Left lobe of liver (tissue), 2 donors: ENCODE measurements around the gene SMAD5. TPM values are rescaled to one million over a fixed set of nuclear protein-coding genes. Genes with fewer than 3 reads are reported as not detected.
A peak's percentile ranks its signal among the peaks of the same experiment; 100 is the strongest.

Experiments
- ATAC-seq: fragments of 200-7000 bp; cut with Tn5 transposase; one replicate; pipeline ENCODE4 v1.9.1; 2020; ENCODE audit warnings: mild to moderate bottlenecking, moderate library complexity
- DNase-seq: peaks from one replicate; pipeline ENCODE4 v3.0.0-alpha.2; 2020; ENCODE audit warnings: low spot score
- total RNA-seq: library from RNA; stranded (reverse); gene quantifications from one replicate; pipeline ENCODE4 v1.2.1, GENCODE V29; 2021
- donor health status: DM: no; HTN: no; CAD: no; lungs with moderate emphysema.
- donor health status: DM: no; HTN: yes; CAD: no.

SMAD5 gene
- total RNA-seq, result 22.8 TPM

- peak; percentile 95 for ATAC-seq
- peak; percentile 97 for DNase-seq
These were observed at the start of gene SMAD5 for GRCh38 chr5:136132557-136133221. Gene SMAD5, plus strand, starts transcription at chr5:136132845. Its CDS starts 20,916 bp downstream, at chr5:136153761.

DNA sequence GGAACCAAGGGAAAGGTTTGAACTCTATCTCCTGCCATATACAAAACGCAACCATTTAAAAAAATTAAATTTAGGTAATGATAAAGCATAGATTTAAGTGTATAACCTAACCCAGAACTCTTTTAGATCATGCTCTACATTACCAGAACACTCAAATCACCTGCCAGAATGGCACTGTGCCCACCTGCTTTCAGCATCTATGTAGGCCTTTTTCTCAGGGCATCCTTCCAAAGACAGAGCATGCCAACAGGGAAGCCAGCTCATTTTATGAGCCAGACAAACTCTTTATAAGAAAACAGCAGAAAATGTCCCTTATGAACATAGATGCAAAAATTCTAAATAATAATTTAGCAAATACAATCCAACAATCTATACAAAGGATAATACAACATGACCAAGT, 47.9 kb upstream of the SMAD5 start:
- ATAC-seq (peak; percentile 21), DNase-seq (peak; percentile 89)

DNA sequence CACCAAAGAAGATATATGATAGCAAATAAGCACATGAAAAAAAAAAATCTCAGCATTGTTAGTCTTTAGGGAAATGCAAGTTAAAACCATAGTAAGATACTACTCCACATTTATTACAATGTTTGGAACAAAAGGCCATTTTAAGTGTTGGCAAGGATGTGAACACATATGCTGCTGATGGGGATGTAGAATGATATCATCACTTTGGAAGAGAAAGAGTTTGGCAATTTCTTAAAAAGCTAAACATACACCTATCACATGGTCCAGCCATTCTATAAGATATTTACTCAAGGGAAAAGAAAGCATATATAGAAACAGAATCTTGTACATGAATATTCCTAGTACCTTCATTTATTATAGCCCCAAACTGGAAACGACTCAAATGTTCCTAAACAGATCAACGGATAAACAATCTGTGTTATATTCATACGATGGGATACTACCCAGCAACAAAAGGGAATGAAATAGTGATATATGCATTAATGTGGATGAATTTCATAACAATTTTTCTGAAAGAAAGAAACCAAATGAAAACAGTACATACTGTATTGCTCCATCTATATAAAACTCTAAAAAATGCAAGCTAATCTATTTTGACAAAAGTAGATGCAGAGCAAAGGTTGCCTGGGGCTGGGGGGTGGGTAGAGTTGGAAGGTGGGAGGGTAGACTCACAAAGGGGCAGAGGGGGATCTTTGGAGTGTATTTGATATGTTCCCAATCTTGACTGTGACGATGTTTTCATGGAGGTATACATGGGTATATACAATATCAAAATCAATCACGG, 45.7 kb upstream of the SMAD5 start:
- ATAC-seq, result no peak
- DNase-seq, result no peak

DNA sequence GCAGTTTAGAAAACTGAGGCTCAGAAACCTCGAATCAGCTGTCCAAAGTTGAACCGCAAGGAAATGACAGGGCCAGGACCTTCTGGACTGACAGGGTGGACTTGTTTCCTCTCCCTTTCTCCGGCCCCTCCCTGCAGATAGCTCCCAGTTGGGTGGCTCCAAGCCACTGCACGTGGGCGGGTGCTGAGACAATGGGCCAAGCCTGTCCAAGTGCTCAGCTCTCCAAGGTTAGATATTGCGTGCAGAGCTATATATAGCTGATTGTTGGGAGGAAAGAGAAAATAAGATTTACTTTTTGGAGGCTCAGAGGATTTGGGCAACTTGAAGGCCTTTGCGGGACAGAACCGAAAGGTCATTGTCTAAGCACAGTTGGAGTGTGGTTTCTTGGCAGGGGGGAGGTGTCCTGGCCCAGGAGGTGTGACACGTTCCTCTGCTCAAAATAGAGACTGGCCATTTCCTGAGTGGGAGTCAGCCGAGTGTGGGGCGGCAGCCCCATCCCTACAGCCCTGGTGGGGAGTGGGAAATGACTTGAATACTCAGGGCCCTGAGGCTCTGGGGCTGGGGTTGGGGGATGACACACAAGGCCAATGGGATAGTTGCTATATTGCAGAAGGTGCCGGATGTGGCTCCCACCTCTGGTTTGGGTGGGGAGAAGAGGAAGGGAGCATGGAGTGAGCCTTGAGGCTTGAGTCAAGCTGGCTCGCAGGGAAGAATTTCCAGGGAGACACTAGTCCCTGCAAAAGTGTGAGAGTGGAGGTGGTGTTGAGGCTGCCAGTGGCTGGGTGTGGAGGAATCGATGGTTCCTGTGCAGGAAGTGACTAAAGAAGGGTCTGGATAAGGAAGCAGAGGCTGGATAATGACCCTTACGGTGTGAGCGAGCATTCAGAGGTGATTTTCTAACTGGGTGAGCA, 44.4 kb upstream of the SMAD5 start:
- ATAC-seq (peak; percentile 67), DNase-seq (no peak)

GRCh38 chr5:136089791-136090190, 42.9 kb upstream of the SMAD5 start:
- ATAC-seq, result no peak
- DNase-seq, result peak; percentile 39

- peak; percentile 16 for DNase-seq
- ATAC-seq, result no peak
These were observed 42.3 kb upstream of the SMAD5 start for GRCh38 chr5:136090319-136090718.

GRCh38 chr5:136094189-136094912, 38.3 kb upstream of the SMAD5 start:
- peak; percentile 83 for DNase-seq
- ATAC-seq, result peak; percentile 87

GRCh38 chr5:136094913-136095641, 37.6 kb upstream of the SMAD5 start:
- DNase-seq, result no peak
- ATAC-seq, result peak; percentile 52

GRCh38 chr5:136098176-136098575, 34.5 kb upstream of the SMAD5 start:
- no peak for ATAC-seq
- no peak for DNase-seq

DNA sequence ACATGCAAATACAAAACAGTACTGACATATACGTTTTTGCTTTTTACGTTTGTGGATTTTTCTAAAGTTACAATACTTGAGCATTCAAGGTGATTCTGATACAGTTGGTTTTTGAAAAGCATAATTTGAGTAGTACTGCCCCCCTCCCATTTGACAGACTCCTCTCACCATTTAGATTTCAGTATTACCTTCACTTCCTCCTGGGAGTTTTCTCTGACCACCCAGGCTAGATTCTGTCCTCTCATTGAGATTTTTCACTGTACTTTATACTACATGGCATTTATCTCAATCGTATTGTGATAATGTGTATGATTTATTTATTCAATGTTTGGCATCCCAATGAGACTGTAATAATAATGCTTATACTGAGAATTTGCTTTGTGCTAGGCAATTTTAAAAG, 32.8 kb upstream of the SMAD5 start:
- DNase-seq, result no peak
- no peak for ATAC-seq

- no peak for DNase-seq
- no peak for ATAC-seq
These were observed 30.8 kb upstream of the SMAD5 start for GRCh38 chr5:136101884-136102283.

- no peak for ATAC-seq
- no peak for DNase-seq
These were observed 29.5 kb upstream of the SMAD5 start for GRCh38 chr5:136103118-136103517.

DNA sequence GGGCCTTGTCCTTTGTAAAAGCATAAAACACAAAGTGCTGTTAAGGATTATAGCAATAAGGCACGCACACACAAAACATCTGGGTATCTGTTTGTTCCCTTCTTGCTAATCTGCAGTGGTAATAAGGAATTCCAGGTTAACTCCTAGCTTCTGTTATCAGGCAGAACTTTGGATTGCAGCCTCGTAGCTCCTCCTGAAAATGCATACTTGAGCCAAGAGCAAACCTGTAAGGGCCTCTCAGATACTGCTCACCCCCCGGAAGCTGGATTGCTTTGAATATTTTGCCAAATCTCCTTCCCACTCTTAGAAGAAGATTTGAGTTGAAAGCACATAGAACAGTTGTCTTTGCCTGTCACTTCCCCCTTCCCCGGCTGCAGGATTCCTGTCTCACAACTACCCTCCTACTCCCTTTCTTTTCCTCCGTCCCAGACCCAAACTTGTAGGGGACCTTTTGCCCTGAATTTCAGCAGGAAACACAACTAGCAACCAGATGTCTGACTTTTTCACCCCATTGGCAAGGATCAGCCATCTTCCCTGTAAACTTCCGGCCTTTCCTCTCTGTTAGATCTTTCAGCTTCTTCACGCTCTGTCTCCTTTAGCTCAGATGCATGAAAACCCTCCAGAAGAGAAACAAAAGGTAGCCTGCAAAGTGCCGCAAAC, 28.2 kb upstream of the SMAD5 start:
- DNase-seq, result no peak
- peak; percentile 41 for ATAC-seq

- no peak for ATAC-seq
- no peak for DNase-seq
These were observed 26.2 kb upstream of the SMAD5 start for GRCh38 chr5:136106351-136107031.

DNA sequence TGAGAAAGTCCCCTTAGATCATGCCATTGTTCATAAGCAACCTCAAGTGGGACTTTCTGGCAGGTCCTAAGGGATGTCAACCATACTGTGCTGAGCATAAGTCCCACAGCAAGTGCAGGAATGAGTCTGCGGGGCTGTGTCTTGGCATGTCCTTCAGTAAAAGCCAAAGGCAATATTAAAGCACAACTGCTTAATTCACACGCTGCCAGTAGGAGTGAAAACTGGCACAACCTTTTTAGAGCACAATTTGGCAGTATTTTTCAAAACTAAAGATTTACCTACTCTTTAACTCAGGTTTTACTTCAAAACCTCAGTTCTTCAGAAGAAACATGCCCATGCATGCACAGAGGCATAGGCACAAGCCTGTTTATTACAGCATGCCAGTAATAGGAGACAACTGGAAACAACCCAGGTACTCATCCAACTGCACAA, 24.4 kb upstream of the SMAD5 start:
- ATAC-seq, result no peak
- DNase-seq, result no peak

DNA sequence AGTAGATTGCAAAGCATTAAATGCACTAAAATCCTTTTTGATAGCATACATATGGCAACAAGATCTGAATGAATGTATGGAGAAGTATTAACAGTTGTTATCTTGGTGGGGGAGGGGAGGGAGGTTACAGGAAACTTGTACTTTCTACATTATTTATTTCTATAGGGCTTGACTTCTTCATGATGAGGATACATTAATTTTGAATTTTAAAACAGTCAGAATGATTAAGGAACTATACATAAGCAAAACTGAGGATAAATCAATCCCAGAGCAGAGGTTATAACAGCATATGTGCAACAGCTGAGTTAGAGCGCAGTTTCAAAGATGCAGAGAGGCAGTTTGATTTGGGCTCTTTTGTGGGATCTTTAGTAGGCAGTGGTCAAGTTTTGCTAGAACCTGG, 23.9 kb upstream of the SMAD5 start:
- no peak for DNase-seq
- ATAC-seq, result no peak

- ATAC-seq, result no peak
- DNase-seq, result no peak
These were observed 23.1 kb upstream of the SMAD5 start for GRCh38 chr5:136109453-136110135.

GRCh38 chr5:136113606-136114005, 19.0 kb upstream of the SMAD5 start:
- DNase-seq (no peak), ATAC-seq (no peak)
